ENCODE data around the gene DDC. TPM values are rescaled to one million over a fixed set of nuclear protein-coding genes. Genes with fewer than 3 reads are reported as not detected.
"Not testable (repeated sequence)": the region's sequence is repeated elsewhere in the genome, so short reads cannot be mapped to it uniquely, and the experiment has no call there.

Gene DDC
- total RNA-seq, 2 donors from 2014 or later: 1.5 to 1.9 TPM

GRCh38 chr7:50462361-50462760 lies 102.8 kb downstream of the DDC start:
- Histone ChIP-seq H3K4me3 (no peak overlapping the region), H3K9me3 (no peaks in the 10 kb centered on the region), H3K27ac (no peak overlapping the region), H3K27me3 (replicated peaks; ENCODE audit: insufficient read depth) (no peaks in the 10 kb centered on the region), H3K36me3 (no peaks in the 10 kb centered on the region), H3K4me1 (replicated peaks) (no peaks in the 10 kb centered on the region)
- intact Hi-C loops (cut with DNase I): no loop called here
- no peak for TF ChIP-seq POLR2A (IDR thresholded peaks at IDR 0.05)
- TF ChIP-seq CTCF (IDR thresholded peaks at IDR 0.05): no peak
- no peak for TF ChIP-seq POLR2AphosphoS5 (IDR thresholded peaks at IDR 0.05)
- 53% methylated on average over 4 of the region's 4 CpGs for WGBS
- DNase-seq (ENCODE audit: low spot score): no peak

- WGBS: 93% methylated on average over 1 of the region's 1 CpG
- intact Hi-C loops (cut with DNase I): no loop called here
- H3K27me3 ChIP-seq (replicated peaks; ENCODE audit: insufficient read depth): no peaks in the 10 kb centered on the region
- TF ChIP-seq POLR2AphosphoS5 (IDR thresholded peaks at IDR 0.05): no peak
- TF ChIP-seq CTCF (IDR thresholded peaks at IDR 0.05): no peak
- TF ChIP-seq POLR2A (IDR thresholded peaks at IDR 0.05): no peak
- H3K36me3 ChIP-seq: no peaks in the 10 kb centered on the region
- no peaks in the 10 kb centered on the region for H3K4me1 ChIP-seq (replicated peaks)
- no peak overlapping the region for H3K27ac ChIP-seq
- no peak overlapping the region for H3K4me3 ChIP-seq
- H3K9me3 ChIP-seq: no peaks in the 10 kb centered on the region
- no peak for DNase-seq (ENCODE audit: low spot score)
These were observed 103.5 kb downstream of the DDC start for GRCh38 chr7:50461695-50462094.

GRCh38 chr7:50459183-50459582 lies 106.0 kb downstream of the DDC start:
- H3K9me3 ChIP-seq; H3K4me3 ChIP-seq; H3K36me3 ChIP-seq; DNase-seq (ENCODE audit: low spot score); H3K27ac ChIP-seq; H3K27me3 ChIP-seq (replicated peaks; ENCODE audit: insufficient read depth); H3K4me1 ChIP-seq (replicated peaks); intact Hi-C loops (cut with DNase I): not testable (repeated sequence)
- 93% methylated on average over 13 of the region's 27 CpGs for WGBS

GRCh38 chr7:50458651-50459050 lies 106.6 kb downstream of the DDC start:
- H3K4me1 ChIP-seq (replicated peaks); H3K27ac ChIP-seq; H3K27me3 ChIP-seq (replicated peaks; ENCODE audit: insufficient read depth); H3K9me3 ChIP-seq; intact Hi-C loops (cut with DNase I); H3K4me3 ChIP-seq; DNase-seq (ENCODE audit: low spot score); H3K36me3 ChIP-seq: not testable (repeated sequence)
- WGBS: 97% methylated on average over 4 of the region's 4 CpGs

- intact Hi-C loops (cut with DNase I): no loop called here
- Histone ChIP-seq H3K27me3 (replicated peaks; ENCODE audit: insufficient read depth) (no peaks in the 10 kb centered on the region), H3K4me3 (no peak overlapping the region)
These were observed 108.7 kb downstream of the DDC start for GRCh38 chr7:50456371-50457123.

More at GRCh38 chr7:50456371-50457123, 108.7 kb downstream of the DDC start:
- Histone ChIP-seq H3K27ac (no peak overlapping the region), H3K9me3 (no peaks in the 10 kb centered on the region), H3K36me3 (no peaks in the 10 kb centered on the region), H3K4me1 (replicated peaks) (no peaks in the 10 kb centered on the region)
- no peak for DNase-seq (ENCODE audit: low spot score)
- TF ChIP-seq POLR2A (IDR thresholded peaks at IDR 0.05) (no peak), CTCF (IDR thresholded peaks at IDR 0.05) (no peak), POLR2AphosphoS5 (IDR thresholded peaks at IDR 0.05) (no peak)
- WGBS: 82% methylated on average over 3 of the region's 3 CpGs
